GM18507 (cell line): Measurements from ENCODE around the gene ISYNA1.

ENCODE experiments used
- DNase-seq: peaks from one replicate; pipeline ENCODE4 v3.0.0; 2011; ENCODE audit warnings: low read depth; ENCODE audit not compliant: insufficient read length; ENCODE audit errors: extremely low spot score
- FAIRE-seq: peaks from 2 replicates; lab custom pipeline; 2011; peaks lifted over from hg19 to GRCh38; lab: Jason Lieb, UNC

The ISYNA1 gene

DNA sequence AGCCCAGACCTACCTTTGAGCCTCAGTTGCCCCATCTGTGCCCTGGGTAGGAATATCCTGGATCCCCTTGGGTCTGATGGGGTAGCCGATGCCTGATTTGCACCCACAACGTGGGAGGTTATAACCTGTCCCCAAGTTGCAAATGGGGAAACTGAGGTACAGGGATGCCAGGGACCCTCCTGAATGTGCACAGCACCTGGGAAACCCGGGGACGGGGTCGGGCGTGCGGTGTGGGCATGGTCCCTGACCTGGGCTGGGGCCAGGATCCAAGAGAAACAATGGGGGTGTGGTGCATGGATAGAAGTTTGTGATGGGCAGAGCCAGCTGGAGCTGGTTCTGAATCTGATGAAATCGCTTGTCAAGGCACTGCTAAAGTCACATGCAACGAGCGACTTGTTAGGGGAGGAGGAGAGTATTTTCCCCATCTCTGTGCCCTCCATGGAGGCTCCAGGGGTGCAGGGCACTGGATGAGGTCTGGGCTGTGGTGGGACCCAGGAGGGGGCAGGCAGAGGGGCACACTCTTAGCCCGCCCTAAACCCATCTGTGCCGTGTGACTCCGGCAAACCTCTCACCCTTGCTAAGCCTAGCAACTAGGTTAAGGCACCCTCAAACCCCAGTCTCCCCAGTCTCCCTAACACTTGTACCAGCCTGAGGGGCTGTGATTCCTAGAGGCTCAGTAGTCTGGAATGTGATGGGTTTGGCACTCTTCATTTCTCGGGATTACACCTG, 51.2 kb downstream of the ISYNA1 start:
- DNase-seq, result no peak

DNA sequence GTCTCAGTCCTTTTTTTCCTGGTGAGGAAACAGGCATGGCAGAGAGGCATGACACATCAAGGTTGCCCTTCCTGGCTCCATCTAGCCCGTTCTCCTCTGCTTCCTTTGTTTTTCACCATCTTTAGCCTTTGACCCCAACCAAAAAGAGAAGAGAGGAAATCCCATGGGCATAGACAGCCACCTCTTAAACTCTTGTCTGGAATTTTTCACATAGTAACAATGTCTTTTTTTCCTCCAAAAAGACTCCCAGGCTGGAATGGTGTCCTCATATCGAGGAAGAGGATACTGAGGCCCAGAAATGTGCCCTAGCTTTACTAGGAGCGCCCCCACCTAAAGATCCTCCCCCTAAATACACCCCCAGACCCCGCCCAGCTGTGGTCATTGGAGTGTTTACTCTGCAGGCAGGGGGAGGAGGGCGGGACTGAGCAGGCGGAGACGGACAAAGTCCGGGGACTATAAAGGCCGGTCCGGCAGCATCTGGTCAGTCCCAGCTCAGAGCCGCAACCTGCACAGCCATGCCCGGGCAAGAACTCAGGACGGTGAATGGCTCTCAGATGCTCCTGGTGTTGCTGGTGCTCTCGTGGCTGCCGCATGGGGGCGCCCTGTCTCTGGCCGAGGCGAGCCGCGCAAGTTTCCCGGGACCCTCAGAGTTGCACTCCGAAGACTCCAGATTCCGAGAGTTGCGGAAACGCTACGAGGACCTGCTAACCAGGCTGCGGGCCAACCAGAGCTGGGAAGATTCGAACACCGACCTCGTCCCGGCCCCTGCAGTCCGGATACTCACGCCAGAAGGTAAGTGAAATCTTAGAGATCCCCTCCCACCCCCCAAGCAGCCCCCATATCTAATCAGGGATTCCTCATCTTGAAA, 52.0 kb downstream of the ISYNA1 start, which contains the start of gene GDF15:
Gene GDF15, plus strand, starts transcription at position 484 of the 868 bp plus-strand sequence. Its CDS starts 32 bp downstream, at position 516.
- no peak for DNase-seq
- FAIRE-seq, result peak; percentile 48

More for the DNA sequence above, 51.2 kb downstream of the ISYNA1 start:
- no peak for FAIRE-seq

DNA sequence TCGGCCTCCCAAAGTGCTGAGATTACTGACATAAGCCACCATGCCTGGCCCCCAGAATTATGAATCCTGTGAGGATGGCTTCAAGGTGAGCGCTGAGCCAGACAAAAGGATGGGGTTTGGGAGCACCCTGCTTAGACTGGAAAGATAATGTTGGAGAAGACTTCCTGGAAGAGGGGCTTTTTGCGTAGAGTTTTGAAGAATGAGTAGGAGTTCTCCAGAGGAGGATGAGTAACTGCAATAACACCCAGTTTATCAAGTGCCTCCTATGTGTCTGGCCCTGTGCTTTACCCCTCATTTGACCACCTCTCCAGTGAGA, 52.6 kb downstream of the ISYNA1 start:
- DNase-seq, result no peak
- no peak for FAIRE-seq

- no peak for FAIRE-seq
- DNase-seq, result no peak
Observed at GRCh38 chr19:18384775-18385174, 53.2 kb downstream of the ISYNA1 start.
